Activated T-cell treated with anti-CD3 and anti-CD28 coated beads, Interleukin-2, amount 50 U/mL, for 72 hours (primary cell): ENCODE measurements around the gene RABIF. TPM values are rescaled to one million over a fixed set of nuclear protein-coding genes. Genes with fewer than 3 reads are reported as not detected.
"Not testable (repeated sequence)": the region's sequence is repeated elsewhere in the genome, so short reads cannot be mapped to it uniquely, and the experiment has no call there.

Source experiments
- ATAC-seq, 2 donors: fragments of 150-1000 bp; cut with Tn5 transposase; replicated peaks in 1 of 2; 2 replicates each; pipeline ENCODE4 v1.10.0; 2021; ENCODE audit warnings: moderate library complexity in 2 of 2, mild to moderate bottlenecking in 1 of 2
- DNase-seq, 2 donors: peaks; one replicate each; pipeline ENCODE4 v3.0.0; 2021 to 2022; ENCODE audit warnings: mixed read lengths in 1 of 2
- H3K27ac Mint-ChIP-seq: one replicate; pipeline ENCODE4 v1.8.0; 2022; ENCODE audit warnings: mild to moderate bottlenecking, moderate library complexity, mixed read lengths
- H3K27me3 Mint-ChIP-seq: one replicate; pipeline ENCODE4 v1.8.0; 2022; ENCODE audit warnings: low read depth, mixed read lengths
- H3K36me3 Mint-ChIP-seq, 2 donors: one replicate each; pipeline ENCODE4 v1.8.0; 2022; ENCODE audit warnings: mixed read lengths in 2 of 2, mild to moderate bottlenecking in 1 of 2; ENCODE audit not compliant: insufficient read depth in 2 of 2
- H3K4me1 Mint-ChIP-seq: one replicate; pipeline ENCODE4 v1.8.0; 2022; ENCODE audit warnings: low read depth, mixed read lengths
- H3K4me3 Mint-ChIP-seq, 2 donors: one replicate each; pipeline ENCODE4 v1.8.0; 2022; ENCODE audit warnings: mild to moderate bottlenecking in 2 of 2, mixed read lengths in 2 of 2, moderate library complexity in 2 of 2
- H3K9me3 Mint-ChIP-seq, 2 donors: one replicate each; pipeline ENCODE4 v1.8.0; 2022; ENCODE audit warnings: mixed read lengths in 2 of 2
- total RNA-seq, 2 donors: library from RNA; stranded (reverse); gene quantifications; one replicate each; pipeline ENCODE4 v1.2.3, GENCODE V29; 2022

RABIF gene
- total RNA-seq, 2 donors from 2014 or later = 8.4 to 10.8 TPM

DNA sequence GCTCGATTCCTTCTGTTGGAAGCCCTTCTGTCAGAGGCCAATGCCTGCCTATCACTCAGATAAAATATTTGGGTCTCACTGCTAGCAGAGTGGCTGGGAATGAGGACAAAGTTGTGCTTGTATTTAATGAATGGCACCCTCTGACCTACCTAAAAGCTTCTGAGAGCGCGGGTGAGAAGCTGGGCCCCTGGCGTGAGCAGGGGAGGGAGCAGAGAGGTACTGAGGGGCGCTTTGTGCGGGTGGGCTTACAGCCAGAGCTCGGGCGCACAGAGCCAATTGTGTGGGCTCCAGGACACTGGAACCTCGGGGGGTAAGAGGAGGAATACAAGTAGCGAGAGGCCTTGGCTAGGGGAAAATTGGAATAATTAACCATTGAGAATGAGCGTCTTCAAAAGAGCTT, 45.9 kb downstream of the RABIF start:
- Mint-ChIP-seq H3K4me1 (peaks cover 1% of the 10 kb centered on the region), H3K9me3 (no peaks in the 10 kb centered on the region), H3K27me3 (peaks cover 6% of the 10 kb centered on the region), H3K27ac (no peak overlapping the region), H3K4me3 (no peak overlapping the region), H3K36me3 (no peaks in the 10 kb centered on the region)
- DNase-seq (no peak), ATAC-seq (no peak)

DNA sequence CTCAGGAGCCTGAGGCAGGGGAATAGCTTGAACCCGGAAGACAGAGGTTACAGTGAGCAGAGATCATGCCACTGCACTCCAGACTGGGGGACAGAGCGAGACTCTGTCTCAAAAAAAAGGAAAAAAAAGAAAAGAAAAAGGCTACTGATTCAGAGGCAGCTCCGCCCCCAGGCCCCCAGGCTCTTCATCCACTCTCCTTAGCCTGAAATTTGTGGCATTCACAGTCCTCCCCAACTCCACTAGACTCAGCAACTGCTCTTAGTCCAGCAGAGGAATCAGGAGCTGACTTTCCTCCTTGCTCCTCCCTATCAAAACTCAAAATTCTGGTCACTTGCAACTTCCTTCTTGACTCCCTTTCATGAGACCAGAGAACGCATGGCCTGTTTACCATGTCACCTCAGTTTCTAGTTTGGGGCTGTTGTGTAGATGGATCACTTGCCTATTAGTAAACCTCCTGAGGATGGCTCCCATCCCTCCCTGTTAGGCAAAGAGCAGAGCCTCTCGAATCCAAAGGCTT, 51.1 kb downstream of the RABIF start:
- no peaks in the 10 kb centered on the region for H3K9me3 Mint-ChIP-seq
- no peak for DNase-seq
- no peak overlapping the region for H3K27ac Mint-ChIP-seq
- no peak overlapping the region for H3K4me3 Mint-ChIP-seq
- peaks cover 40% of the 10 kb centered on the region for H3K4me1 Mint-ChIP-seq
- H3K36me3 Mint-ChIP-seq = no peaks in the 10 kb centered on the region
- peaks cover 11% of the 10 kb centered on the region for H3K27me3 Mint-ChIP-seq
- no peak for ATAC-seq

DNA sequence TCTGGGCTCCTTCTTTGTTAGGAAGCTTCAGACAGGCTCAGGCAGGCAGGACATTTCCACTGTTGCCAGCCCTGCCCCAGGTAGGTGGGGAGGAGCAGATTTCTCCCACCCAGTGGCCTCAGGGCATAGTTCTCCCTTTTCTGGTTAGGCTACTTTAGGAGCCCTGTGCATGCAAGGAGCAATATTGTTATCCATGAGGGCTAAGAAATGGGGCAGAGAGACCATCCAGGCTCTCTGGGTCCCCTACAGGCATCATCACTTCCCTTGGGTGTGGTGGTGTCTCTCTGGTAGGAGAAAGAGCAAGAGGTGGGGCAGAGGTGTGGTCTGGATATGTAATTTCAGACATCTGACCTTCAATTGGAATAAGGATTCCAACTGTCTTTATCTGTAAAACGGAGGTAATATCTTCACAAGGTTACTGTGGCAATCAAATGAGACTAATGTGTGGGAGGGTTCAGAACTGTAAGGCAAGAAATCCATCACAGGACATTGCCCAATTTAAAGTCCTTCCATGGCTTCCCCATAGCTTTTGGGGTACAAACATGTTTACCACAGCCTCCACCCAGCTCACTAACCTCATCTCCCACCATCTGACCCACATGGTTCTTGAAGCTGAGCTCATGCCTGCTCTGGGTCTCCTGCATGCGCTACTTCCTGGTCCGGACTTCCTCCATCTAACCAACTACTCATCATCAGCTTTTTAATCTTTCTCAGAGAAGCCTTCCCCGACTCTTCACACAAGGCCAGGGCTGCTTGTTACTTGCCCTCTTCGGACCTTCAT, 52.1 kb downstream of the RABIF start:
- ATAC-seq = no peak
- Mint-ChIP-seq H3K4me3 (no peak overlapping the region), H3K4me1 (peaks cover 40% of the 10 kb centered on the region)

DNA sequence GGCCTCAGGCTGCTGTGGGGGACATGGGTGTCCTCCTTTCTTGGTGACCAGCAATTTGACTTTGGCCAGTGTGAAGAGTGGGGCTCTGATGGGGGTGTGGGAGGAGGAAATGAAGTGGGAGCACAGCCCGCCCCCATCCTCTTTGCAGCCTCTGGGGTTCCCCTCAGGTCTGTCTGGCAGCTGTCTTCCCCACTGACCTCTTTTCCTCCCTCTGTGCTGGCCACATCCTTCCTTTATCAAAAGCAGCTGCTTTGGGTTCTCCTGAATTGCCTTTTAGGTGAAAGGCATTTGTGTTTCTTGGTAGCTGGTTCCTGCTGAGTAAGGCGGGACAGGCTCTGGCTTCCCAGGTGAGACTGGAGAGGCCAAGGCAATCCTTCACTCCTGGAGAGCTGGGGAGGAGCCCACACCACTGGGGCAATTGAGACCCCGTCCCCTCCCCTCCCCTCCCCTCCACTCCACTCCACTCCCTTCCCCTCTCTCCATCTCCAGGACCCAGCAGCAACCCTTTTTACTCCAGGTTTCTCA, 53.3 kb downstream of the RABIF start:
- H3K4me3 Mint-ChIP-seq = peak overlapping the region; percentile 39 to 66
- H3K36me3 Mint-ChIP-seq = no peaks in the 10 kb centered on the region
- peak; percentile 24 to 30 for DNase-seq
- H3K27ac Mint-ChIP-seq = no peak overlapping the region
- ATAC-seq = peak; percentile 65 to 79
- H3K4me1 Mint-ChIP-seq = peaks cover 40% of the 10 kb centered on the region
- H3K27me3 Mint-ChIP-seq = peaks cover 6% of the 10 kb centered on the region
- no peaks in the 10 kb centered on the region for H3K9me3 Mint-ChIP-seq

More for the DNA sequence above, 52.1 kb downstream of the RABIF start:
- Mint-ChIP-seq H3K27me3 (peaks cover 11% of the 10 kb centered on the region), H3K36me3 (no peaks in the 10 kb centered on the region), H3K9me3 (no peaks in the 10 kb centered on the region), H3K27ac (no peak overlapping the region)
- DNase-seq = no peak

DNA sequence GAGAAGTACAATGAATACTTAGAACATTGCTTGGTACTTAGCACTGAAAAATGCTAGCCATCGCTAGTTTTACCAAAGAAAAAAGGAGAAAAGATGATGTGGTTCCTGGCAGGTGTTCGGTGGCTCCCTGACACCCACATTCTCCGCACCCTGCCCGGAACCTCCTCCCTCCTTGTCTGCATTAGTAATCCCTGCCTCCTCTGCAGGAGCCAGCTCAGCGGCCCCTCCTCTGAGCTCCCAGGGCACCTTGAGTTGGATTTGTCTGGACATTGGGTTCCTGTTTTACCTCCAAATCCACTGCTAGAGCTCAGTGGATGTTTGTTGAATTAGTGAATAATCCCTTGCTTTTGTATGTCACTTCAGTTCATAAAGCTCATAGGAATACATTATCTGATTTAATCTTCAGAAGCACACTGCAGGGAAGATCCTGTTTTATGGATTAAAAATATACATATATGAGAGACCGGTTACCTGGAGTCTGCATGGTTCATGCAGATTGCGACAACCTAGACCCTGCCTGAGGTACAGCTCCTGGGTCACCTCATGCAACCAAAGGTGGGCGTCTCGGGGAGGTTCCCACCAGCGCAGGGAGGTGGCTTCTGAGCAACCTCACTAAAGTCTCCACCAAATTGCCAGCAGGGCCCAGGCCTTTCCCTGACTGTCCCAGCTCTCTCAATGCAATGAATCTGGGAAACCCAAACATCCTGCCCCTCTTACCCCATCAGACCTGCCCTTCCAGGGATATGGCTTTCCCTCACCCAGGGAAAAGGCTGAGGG, 54.0 kb downstream of the RABIF start:
- Mint-ChIP-seq H3K27ac (peak overlapping the region; percentile 17), H3K4me1 (peaks cover 40% of the 10 kb centered on the region), H3K36me3 (no peaks in the 10 kb centered on the region), H3K4me3 (peak overlapping the region; percentile 39 to 50), H3K9me3 (no peaks in the 10 kb centered on the region), H3K27me3 (peaks cover 6% of the 10 kb centered on the region)
- ATAC-seq (peak; percentile 76 to 77), DNase-seq (peak; percentile 26 to 34)

DNA sequence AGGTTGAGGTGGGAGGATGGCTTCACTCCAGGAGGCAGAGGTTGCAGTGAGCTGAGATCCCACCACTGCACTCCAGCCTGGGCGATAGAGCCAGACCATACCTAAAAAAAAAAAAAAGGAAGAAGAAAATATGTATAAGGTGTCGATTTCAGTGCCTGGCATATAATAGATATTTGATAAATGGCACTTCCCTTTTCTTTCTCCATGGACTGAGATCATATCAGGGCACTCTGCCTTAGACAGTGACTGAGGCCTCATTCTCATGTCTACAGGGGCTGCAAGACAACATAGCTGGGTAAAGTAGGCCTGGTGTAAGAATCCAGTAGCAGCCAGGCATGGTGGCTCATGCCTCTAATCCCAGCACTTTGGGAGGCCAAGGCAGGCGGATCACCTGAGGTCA, 57.0 kb downstream of the RABIF start:
- no peaks in the 10 kb centered on the region for H3K36me3 Mint-ChIP-seq
- peaks cover under 1% of the 10 kb centered on the region for H3K27me3 Mint-ChIP-seq
- ATAC-seq (no peak), DNase-seq (no peak)
- no peaks in the 10 kb centered on the region for H3K9me3 Mint-ChIP-seq
- H3K27ac Mint-ChIP-seq = no peak overlapping the region
- H3K4me1 Mint-ChIP-seq = peaks cover 29% of the 10 kb centered on the region
- H3K4me3 Mint-ChIP-seq = no peak overlapping the region

DNA sequence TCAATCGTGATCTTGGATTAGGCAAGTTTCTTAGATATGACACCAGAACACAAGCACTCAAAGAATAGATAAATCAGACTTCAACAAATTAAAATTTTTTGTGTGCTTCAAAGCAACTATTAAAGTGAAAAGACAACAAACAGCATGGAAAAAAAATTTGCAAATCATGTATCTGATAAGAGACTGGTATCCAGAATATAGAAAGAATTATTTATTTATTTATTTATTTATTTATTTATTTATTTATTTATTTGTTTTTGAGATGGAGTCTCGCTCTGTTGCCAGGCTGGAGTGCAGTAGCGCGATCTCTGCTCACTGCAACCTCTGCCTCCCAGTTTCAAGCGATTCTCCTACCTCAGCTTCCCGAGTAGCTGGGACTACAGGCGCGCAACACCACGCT, 59.7 kb downstream of the RABIF start:
- H3K4me1 Mint-ChIP-seq, ATAC-seq, DNase-seq, H3K4me3 Mint-ChIP-seq, H3K9me3 Mint-ChIP-seq, H3K27ac Mint-ChIP-seq, H3K27me3 Mint-ChIP-seq, H3K36me3 Mint-ChIP-seq: not testable (repeated sequence)

Other genes with a start within 250 kb of the RABIF start
- gene SYT2, start 178.7 kb downstream of the RABIF start, total RNA-seq = under 1 TPM in 1 of 2 donors, not detected in 1; 0.02 TPM
- gene KDM5B, start 80.7 kb downstream of the RABIF start, total RNA-seq = 10 to 100 TPM; 47.0 to 53.6 TPM
- gene PCAT6, start 78.2 kb downstream of the RABIF start, total RNA-seq = 1 to 10 TPM; 1.0 to 1.8 TPM
- gene KLHL12, start 38.1 kb upstream of the RABIF start, total RNA-seq = 10 to 100 TPM; 43.8 to 52.5 TPM
- 10 to 100 TPM; 72.0 to 75.3 TPM for gene ADIPOR1, start 69.2 kb upstream of the RABIF start, total RNA-seq
- gene CYB5R1, start 78.1 kb upstream of the RABIF start, total RNA-seq = 10 to 100 TPM; 24.9 to 30.1 TPM
- gene TMEM183A, start 118.2 kb upstream of the RABIF start, total RNA-seq = 10 to 100 TPM; 63.8 to 80.7 TPM
- 10 to 100 TPM in 1 of 2 donors, 1 to 10 TPM in 1; 5.4 to 18.8 TPM for gene PPFIA4, start 137.3 kb upstream of the RABIF start, total RNA-seq
- not detected for gene MYOG, start 196.9 kb upstream of the RABIF start, total RNA-seq
- gene ADORA1, start 238.6 kb upstream of the RABIF start, total RNA-seq = not detected